Measurements from ENCODE around the gene GASK1A. TPM values are rescaled to one million over a fixed set of nuclear protein-coding genes. Genes with fewer than 3 reads are reported as not detected.
"Not testable (repeated sequence)": the region's sequence is repeated elsewhere in the genome, so short reads cannot be mapped to it uniquely, and the experiment has no call there.

The GASK1A gene
- total RNA-seq, 1 donor from 2014 or later: not detected

DNA sequence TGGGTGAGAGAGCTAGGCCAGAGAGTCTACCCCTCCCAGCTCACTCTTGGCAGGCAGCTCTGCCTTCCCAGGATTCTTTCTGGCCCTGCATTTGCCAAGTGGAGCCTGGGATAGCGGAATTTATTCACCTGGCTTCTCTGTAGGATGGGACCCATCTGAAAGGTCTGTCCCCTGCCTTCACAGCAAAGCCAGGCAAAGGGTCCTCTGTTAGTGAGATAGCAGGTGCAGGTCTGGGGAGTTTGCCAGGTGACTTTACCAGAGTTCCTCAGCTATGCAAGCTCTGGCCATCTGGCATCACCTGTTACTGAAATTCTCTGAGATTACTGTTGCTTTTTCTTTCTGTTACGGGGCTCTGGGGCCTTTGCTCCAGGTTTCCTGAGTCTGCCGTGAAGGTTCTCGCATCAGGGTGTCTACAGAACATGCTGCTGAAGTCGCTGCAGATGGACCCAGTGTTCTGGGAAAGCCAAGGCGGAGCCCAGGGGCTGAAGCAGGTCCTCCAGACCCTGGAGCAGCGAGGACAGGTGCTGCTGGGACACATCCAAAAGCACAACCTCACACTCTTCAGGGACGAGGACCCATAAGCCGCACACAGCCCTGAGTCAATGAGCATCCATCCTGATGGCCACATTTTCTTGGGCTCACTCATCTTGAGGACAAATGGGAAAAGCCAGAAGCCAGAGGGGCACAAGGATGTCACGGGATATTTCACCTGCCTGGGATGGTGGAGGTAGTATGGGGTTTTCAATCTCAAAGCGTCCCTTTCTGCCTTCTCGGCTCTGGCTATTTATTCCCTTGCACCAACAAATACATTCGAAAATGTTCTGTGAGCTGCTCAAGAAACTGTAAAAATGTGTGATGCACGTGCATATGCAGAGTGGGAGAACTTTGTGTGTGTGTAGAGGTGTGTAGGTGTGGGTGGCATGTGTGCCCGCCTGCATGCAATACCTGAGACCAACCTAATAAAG lies 77.0 kb downstream of the GASK1A start:
- DNase-seq (ENCODE audit: extremely low read depth, low read depth, low spot score): no peak

DNA sequence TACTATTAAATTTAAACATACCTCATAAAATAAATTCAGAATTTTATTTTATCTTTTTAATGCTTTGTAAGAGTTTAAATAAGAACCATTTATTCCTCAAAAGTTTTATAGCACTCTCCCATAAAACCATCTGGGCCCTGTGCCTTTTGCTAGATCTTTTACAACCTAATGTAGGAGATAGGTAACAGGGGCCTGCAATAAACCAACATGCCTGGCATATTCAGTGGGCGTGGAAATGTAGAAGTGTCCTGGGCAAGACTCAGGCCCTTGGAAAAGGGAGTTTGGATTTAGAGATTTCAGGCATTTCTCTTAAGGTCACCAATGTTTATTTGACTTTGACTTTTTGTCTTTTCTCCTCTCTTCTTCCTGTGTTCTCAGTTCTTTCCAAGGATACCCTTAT lies 80.3 kb downstream of the GASK1A start:
- DNase-seq (ENCODE audit: extremely low read depth, low read depth, low spot score): no peak

DNA sequence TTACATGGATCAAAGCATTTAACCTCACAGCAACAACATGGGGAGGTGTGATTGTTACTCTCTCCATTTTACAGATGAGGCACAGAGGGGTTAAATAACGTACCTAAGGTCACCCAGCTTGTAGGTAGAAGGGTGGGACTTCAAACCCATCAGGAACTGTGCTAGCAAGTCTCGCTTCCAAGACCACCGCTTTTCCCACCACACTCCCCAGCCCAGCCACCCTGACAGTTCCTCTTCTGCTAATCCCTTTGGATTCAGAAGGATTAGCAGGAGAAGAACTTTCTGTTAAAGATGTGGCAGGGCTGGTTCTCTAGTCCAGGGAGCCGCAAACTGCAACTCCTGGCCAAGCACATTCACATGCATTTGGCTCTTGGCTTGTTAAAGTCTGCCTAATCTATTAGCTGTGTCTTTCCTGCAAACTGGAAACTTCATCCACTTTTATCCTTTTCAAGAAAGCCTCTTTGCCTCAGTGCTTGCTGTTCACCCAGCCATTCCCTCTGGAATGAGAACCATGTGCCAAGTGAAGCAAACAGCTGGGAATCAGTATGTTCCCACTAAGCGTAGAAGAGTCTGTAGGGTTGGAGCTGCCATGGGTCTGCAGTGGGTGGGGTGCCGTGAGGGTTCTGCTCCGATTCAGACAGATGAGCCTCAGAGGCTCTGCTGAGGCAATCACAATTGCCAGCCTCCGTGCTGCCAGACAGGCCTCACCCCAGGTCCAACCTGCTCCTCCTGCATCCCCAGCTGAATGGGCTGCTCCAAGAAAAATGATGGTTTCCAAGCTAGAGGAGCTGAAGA lies 82.2 kb downstream of the GASK1A start:
- no peak for DNase-seq (ENCODE audit: extremely low read depth, low read depth, low spot score)

DNA sequence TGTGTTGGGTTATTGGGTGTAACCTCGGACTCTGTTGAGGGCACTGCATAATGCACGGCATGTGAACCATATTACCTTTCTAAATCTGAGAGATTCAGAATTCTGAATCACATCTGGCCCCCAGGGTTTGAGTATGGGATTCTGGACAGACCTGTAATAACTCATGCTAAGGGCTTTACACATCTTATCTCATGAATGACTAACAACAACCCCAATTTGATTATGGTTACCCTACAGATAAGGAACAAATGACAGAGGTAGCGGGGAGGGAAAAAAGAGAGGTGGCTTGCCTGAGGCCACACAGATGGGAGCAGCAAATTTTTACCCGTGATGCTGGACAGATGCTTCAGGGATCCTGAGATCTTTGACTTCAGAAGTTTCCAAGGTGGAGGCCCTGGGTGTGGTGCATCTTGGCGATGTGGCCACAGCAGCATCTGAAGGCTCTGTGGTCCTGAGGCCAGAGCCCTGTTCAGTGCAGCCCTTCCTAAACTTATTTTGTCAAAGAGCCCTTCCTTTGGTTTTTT lies 83.0 kb downstream of the GASK1A start:
- DNase-seq (ENCODE audit: extremely low read depth, low read depth, low spot score): no peak

DNA sequence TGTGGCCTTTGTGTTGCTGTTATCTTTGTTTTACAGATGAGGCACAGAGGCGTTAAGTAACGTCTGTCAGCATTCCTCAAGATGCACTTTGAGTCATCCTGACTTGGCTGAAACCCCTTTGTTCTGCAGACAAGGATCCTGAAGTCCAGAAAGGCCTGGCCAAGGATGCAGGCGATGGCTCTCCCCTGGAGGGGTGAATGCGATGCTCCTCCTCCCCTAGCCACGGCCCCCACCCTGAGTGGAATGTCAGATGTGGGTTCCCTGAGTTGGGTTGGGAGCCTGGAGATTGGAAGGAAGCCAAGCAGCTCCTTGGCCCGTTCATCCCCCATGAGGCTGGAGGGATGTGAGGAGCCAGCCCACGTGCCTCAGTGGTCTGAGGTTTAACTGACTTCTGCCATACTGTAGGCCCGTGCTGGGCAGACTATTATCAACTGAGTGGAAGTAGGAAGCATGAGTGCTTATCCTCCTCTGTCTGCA lies 83.5 kb downstream of the GASK1A start:
- no peak for DNase-seq (ENCODE audit: extremely low read depth, low read depth, low spot score)

DNA sequence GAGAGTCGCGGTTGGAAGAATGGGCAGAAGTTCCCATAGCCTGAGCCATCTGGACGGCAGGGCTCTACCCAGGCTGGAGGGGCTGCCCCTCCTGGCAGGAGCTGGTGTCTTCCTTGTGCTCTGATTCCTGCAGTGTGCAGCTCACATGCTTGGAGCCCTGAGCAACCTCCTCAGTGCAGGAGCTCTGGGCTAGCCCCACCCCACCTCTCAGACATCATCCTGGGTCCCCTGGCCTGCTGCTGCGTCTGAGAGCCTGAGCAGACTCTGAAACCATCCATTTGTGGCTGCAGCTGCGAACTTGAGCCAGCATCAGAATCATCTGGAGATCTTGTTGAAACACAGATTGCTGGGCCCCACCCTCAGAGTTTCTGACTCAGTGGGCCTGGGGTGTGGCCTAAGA lies 84.0 kb downstream of the GASK1A start:
- DNase-seq (ENCODE audit: extremely low read depth, low read depth, low spot score): no peak

DNA sequence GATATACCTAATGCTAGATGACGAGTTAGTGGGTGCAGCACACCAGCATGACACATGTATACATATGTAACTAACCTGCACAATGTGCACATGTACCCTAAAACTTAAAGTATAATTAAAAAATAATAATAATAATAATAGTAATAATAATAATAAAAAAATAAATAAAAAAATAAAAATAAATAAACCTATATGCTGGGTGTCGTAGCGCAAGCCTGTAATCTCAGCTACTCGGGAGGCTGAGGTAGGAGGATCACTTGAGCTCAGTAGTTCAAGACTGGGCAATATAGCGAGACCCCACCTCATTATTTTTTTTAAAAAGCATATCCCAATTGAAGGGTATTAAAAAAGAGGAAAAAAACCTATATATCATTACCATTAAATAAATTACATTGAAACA lies 91.6 kb downstream of the GASK1A start:
- not testable (repeated sequence) for DNase-seq (ENCODE audit: extremely low read depth, low read depth, low spot score)

DNA sequence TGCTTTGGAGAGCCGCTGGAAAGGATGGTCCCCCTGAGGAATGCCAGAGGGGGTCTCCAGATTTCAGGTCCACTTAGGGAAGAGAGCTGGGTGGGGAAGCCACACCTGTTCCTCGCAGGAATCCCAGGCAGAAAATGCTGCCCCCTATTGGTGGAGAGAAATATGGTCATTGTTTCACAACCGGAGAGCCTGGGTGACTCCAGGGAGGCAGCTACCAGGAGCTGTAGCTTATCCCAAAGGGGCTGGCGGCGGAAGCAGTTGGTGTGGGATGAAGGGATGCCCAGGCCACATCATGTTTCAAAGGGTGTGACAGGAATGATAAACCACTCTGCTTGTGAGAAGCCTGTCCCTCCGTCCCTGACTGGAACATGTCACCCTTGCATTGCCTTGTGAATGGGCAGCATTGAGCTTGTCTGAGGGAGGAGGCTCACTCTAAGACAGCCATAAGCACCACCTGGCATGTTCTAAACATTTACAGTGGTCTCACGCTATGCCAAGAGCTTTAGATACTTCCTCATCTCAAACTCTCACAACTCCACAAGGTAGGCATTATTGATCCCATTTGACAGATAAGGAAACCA lies 92.3 kb downstream of the GASK1A start:
- no peak for DNase-seq (ENCODE audit: extremely low read depth, low read depth, low spot score)

DNA sequence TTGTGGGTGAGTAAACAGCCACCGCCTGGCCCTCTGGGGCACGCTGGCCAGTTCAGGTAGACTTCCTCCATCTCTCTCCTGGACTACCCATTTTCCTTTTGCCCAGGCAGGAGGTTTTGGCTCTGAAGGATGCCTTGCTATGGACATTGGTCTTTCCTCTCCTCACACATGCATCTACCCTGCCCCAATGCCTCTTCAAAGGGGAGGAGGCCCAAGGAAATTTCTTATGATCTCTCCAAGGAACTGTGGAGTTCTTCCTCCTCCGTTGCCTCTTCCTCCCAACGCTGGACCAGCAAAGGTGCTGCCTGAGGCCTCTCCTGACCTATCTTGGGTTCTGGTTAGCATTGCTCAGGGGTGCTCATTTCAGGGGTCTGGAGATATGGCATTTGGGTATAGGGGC lies 93.2 kb downstream of the GASK1A start:
- no peak for DNase-seq (ENCODE audit: extremely low read depth, low read depth, low spot score)

DNA sequence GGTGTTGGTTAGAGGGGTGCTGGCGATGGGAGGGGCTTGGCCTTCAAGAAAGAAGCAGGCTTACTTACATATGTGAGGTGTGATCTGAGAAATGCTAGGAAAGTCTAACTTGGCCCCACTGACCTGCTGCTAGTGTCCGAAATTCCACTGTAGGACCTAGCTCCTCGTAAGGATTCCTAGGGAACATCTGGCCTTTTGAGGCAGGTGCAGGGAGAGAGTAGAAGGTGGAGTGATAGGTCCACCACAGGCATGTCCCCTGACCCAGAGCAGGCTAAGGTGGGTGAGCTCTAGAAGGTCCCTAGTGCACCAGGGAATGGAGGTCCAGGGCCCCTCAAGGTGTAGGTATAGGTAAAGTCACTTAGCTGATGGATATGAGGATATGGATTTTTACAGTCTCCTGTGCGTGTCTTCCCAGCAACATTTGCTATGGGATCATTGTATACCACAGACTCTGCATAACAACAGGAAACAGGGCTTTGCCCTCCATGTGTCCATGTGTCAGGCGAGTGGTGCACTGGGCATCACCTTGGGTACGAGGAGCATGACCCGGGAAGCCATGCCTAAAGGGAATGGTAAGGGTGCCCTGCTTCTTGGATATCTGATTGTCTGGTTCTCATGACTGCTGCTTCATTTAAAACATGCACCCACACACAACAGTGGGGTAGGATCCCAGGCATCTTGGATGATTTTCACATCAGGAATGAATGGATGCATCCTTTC lies 94.2 kb downstream of the GASK1A start:
- DNase-seq (ENCODE audit: extremely low read depth, low read depth, low spot score): no peak

DNA sequence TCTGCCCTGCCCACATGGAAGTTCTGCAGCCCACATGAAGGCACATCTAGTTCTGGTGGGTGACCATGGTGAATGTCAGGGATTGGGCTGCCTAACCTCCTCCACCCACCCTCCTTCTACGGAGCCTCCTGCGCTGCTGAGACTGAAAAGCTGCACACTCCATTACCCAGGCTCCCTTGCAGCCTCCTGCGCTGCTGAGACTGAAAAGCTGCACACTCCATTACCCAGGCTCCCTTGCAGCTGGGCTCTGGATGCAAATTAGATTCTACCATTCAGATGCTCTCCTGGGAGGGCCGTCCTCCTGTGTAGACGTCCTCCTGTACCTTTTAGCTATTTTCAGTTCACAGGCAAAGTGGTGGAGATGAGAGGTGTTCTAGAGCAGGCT lies 94.7 kb downstream of the GASK1A start:
- DNase-seq (ENCODE audit: extremely low read depth, low read depth, low spot score): no peak

DNA sequence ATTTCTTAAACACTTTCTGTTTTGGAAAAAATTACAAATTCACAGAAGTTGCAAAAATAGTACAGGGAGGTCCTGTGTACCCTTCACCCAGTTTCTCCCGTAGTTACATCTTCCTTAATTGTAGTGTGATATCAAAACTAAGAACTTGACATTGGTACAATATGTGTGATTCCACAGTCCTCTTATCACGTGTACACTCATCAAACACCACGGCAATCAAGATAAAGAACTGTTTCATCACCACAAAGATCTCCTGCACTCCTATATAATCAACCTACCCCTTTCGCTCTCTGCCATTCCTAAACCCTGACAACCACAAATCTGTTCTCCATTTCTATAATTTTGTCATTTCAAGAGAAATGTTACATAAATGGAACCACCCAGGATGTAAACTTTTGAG lies 95.4 kb downstream of the GASK1A start:
- no peak for DNase-seq (ENCODE audit: extremely low read depth, low read depth, low spot score)

DNA sequence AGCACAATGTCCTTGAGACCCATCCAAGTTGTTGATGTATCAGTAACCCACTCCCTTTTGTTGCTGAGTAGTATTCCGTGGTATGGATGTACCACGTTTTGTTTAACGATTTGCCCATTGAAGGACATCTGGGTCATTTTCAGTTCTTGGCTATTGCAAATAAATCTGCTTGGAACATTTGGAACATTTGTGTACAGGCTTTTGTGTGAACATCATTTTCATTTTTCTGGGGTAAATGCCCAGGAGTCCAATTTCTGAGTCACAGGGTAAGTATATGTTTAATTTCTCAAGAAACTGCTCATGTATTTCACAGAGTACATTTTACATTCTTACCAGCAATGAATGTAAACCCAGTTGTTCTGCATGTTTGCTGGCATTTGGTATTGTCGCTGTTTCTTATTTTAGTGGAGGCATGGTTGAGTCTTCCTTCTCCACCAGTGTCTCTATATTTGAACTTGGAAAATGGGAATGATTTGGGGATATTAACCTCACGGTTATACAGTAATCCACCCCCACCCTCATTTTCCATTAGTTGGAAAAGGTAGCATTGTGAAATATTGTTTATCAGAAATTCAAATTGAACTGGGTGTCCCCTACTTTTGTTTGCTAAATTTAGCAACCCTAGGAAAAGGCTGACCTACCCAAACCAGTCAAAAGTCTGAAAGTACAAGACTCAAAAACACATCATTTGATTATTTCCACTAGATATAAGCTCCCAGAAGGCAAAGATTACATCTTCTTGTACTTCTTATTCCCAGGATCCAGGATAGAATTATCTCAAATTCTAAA lies 96.0 kb downstream of the GASK1A start:
- no peak for DNase-seq (ENCODE audit: extremely low read depth, low read depth, low spot score)

DNA sequence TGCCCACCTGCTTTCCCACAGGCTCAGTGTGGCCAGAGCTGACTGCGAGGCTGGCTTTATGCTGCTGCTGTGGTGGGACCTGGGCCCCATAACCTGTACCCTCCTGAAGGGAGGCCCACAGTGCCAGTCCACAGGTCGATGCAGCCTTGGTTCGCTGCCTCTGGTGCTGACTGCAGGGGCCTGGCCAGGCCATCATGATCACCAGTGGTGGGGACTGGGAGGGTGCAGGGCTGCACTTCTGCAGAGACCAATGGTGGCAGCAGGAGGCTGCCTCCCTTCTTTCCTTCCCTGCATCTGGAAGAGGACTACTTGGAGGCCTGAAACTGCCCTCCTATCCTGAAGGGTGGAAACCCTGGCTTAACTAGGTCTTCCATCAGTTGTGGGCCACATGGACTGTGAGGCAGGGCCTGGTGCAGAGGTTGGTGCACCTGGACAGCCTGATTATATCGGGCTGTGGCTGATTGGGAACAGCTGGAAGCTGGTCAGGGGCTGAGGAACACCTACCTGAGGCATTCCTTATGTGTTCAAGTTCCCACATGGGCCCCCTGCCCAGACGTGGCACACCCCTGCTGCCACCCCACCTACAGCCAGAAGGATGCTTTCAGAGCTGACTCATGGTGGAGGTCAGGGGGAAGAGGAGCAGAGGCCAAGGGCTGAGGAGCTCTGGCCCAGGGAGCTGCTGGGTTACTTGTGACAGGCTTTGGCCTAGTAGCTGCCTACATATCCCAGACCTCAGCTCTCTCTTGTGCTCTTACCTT lies 97.0 kb downstream of the GASK1A start:
- DNase-seq (ENCODE audit: extremely low read depth, low read depth, low spot score): no peak

DNA sequence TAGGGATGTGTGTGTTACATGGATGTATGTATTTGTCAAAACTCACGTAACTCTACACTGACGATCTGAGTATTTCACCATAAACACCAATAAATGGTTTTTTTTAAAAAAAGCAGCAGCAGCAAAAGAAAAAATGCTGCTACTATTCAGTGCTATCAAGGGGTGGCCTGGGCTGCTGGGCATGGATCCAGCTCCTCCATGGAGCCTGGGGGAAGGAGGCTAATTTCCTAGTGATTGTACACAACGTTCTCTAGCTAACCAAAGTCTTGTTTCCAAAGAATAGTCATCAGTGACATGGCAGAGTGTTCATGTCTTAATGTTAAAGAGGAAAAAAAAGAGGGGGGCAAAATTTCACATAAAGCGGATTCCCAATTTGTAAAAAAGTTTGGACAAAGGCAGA lies 97.7 kb downstream of the GASK1A start:
- DNase-seq (ENCODE audit: extremely low read depth, low read depth, low spot score): no peak

DNA sequence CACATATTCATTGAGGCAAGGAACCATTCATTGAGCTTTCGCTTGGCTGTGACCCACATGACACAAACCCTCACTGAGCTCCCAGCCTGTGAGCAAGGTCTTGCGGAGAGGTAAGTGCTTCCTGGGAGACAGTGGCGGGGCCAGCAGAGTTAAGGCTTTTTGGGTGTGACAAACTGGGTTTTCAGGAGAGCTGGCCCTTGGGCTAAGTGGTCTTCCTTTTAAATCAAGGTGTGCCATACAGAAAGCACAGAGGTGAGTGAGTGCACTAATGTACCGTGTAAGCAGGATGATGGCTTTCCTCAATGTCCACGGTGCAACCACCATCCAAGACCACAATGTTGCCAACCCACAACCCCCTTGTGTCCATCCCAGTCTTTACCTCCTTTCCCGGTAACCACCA lies 98.2 kb downstream of the GASK1A start:
- DNase-seq (ENCODE audit: extremely low read depth, low read depth, low spot score): no peak

DNA sequence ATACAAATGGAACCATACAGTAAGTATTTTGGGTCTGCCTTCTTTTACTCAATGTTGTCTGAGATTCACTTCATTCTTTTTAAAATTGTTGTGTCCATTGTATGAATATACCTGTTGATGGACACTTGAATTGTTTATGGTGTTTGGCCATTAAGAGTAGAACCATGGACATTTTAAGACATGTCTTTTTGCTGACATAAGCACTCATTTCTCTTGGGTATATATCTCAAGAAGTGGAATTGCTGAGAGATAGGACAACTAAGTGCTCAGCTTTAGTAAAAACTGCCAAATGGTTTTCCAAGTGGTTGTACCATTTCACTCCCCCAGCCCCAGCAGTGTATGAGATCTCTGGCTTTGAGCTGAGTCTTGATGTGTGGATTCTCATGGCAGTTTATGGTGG lies 98.6 kb downstream of the GASK1A start:
- DNase-seq (ENCODE audit: extremely low read depth, low read depth, low spot score): no peak

DNA sequence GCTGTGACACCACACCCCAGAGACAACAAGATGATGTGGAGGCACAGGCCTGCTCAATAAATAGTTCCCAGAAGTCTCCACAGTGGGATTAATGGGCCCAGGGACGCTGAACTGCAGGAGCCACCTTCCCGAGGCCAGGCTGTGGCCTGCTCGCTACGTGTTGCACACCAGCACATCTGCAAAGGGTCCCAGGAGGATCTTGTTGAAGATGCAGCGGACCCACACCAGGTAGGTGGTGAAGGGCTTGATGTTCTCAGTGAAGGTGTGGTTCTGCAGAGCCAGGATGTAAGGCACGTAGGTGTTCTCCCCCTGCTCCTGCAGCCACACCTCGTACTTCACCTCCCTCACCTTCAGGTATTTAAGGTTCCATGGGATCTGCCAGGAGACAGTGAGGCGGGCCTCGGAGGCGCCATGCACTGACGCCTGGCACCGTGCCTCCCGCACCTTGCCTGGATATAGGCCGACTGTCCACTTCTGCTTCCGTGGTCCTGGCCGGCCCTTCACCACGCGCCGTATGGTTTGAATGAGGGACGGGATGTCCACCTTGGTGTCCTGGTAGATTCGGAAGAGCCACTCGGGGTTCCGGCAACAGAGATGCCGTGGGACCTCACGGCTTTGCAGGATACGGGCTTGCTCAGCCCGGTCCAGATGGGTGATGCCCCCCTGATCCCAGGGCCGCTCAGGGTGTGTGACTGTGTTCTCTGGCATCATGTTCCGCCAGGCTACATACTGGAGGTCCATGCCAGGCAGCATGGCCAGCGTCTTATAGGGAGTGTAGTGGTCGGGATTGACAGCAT lies 100.6 kb downstream of the GASK1A start:
- no peak for DNase-seq (ENCODE audit: extremely low read depth, low read depth, low spot score)
